DOHH2 (cell line): Measurements from ENCODE around the gene SNRNP35.

Experiments used
- CTCF ChIP-seq: fragments of 200-600 bp; sonication (generic); IDR thresholded peaks from one replicate; pipeline ENCODE4 v1.5.1; 2014; ENCODE audit warnings: antibody characterized with exemption, mild to moderate bottlenecking, low read depth, low read length; ENCODE audit not compliant: poor library complexity, severe bottlenecking
- EZH2phosphoT487 ChIP-seq: fragments of 200-600 bp; sonication (generic); IDR thresholded peaks from 2 replicates; pipeline ENCODE4 v1.6.1; 2017; ENCODE audit warnings: borderline replicate concordance, mild to moderate bottlenecking, antibody characterized with exemption, low read length, moderate library complexity, mixed read lengths

- no peak for TF ChIP-seq CTCF
- TF ChIP-seq EZH2phosphoT487 = no peak
Measured at GRCh38 chr12:123497065-123497464, 39.1 kb downstream of the SNRNP35 start.
